GM19239 (cell line): ENCODE results near the gene LIMS2.

Experiments
- DNase-seq: peaks from one replicate; pipeline ENCODE4 v3.0.0; 2011; ENCODE audit warnings: low spot score; ENCODE audit not compliant: insufficient read length
- FAIRE-seq: peaks from 2 replicates; lab custom pipeline; 2011; peaks lifted over from hg19 to GRCh38; lab: Jason Lieb, UNC

Gene LIMS2

GRCh38 chr2:127675331-127676261 lies at the start of gene LIMS2:
Gene LIMS2 (minus strand): TSS chr2:127675530. CDS start chr2:127675024, 506 bp downstream.
- DNase-seq (no peak), FAIRE-seq (peak; percentile 60)

- DNase-seq (no peak), FAIRE-seq (no peak)
These were observed 47.5 kb upstream of the LIMS2 start for GRCh38 chr2:127722807-127723206.

GRCh38 chr2:127721978-127722355 lies 46.6 kb upstream of the LIMS2 start:
- DNase-seq = no peak
- no peak for FAIRE-seq

- DNase-seq = no peak
These were observed 46.1 kb upstream of the LIMS2 start for GRCh38 chr2:127721311-127721977.

GRCh38 chr2:127719301-127720218 lies 44.2 kb upstream of the LIMS2 start:
- DNase-seq = no peak
- FAIRE-seq = no peak

More at GRCh38 chr2:127721311-127721977, 46.1 kb upstream of the LIMS2 start:
- no peak for FAIRE-seq

GRCh38 chr2:127718271-127718670 lies 42.9 kb upstream of the LIMS2 start:
- DNase-seq (no peak), FAIRE-seq (no peak)

- DNase-seq = no peak
- no peak for FAIRE-seq
These were observed 40.6 kb upstream of the LIMS2 start for GRCh38 chr2:127715778-127716449.

GRCh38 chr2:127713562-127713961 lies 38.2 kb upstream of the LIMS2 start:
- no peak for DNase-seq
- no peak for FAIRE-seq

GRCh38 chr2:127712999-127713398 lies 37.7 kb upstream of the LIMS2 start:
- FAIRE-seq = no peak

GRCh38 chr2:127709336-127709735 lies 34.0 kb upstream of the LIMS2 start:
- FAIRE-seq = no peak

More at GRCh38 chr2:127712999-127713398, 37.7 kb upstream of the LIMS2 start:
- DNase-seq = no peak

GRCh38 chr2:127707890-127708648 lies 32.7 kb upstream of the LIMS2 start:
- DNase-seq (no peak), FAIRE-seq (no peak)

More at GRCh38 chr2:127709336-127709735, 34.0 kb upstream of the LIMS2 start:
- no peak for DNase-seq

GRCh38 chr2:127706215-127706990 lies 31.1 kb upstream of the LIMS2 start:
- FAIRE-seq (no peak), DNase-seq (no peak)

GRCh38 chr2:127705391-127706065 lies 30.2 kb upstream of the LIMS2 start:
- DNase-seq = no peak
- FAIRE-seq = no peak

GRCh38 chr2:127704641-127705390 lies 29.5 kb upstream of the LIMS2 start:
- DNase-seq (no peak), FAIRE-seq (no peak)

GRCh38 chr2:127703282-127703681 lies 28.0 kb upstream of the LIMS2 start:
- no peak for DNase-seq

GRCh38 chr2:127702395-127703009 lies 27.2 kb upstream of the LIMS2 start:
- DNase-seq (no peak), FAIRE-seq (peak; percentile 51)

More at GRCh38 chr2:127703282-127703681, 28.0 kb upstream of the LIMS2 start:
- no peak for FAIRE-seq
